Peyer's patch (tissue), 4 donors: Measurements from ENCODE around the gene ZNF579.

ENCODE experiments used
- CTCF ChIP-seq, 6 experiments: fragments of 450-650 bp in 4 of 6; fragments of 200-600 bp in 2 of 6; sonication (generic) in 1 of 6; IDR thresholded peaks; one replicate each; pipeline ENCODE4 v1.5.1; 2017 to 2019; ENCODE audit warnings: antibody characterized with exemption in 6 of 6, mild to moderate bottlenecking in 3 of 6, moderate library complexity in 1 of 6
- POLR2A ChIP-seq, 2 donors: fragments of 450-650 bp; IDR thresholded peaks; one replicate each; pipeline ENCODE4 v1.5.1; 2017; ENCODE audit warnings: antibody characterized with exemption in 2 of 2, mild to moderate bottlenecking in 2 of 2, moderate library complexity in 2 of 2

GRCh38 chr19:55578761-55579747 lies 1.6 kb downstream of the ZNF579 start:
- no peak for TF ChIP-seq CTCF (IDR thresholded peaks at IDR 0.05)
- TF ChIP-seq POLR2A (IDR thresholded peaks at IDR 0.05), result no peak
